ENCODE data around the gene FAM117A. TPM values are rescaled to one million over a fixed set of nuclear protein-coding genes. Genes with fewer than 3 reads are reported as not detected.
A peak's percentile ranks its signal among the peaks of the same experiment; 100 is the strongest.
"Not testable (repeated sequence)": the region's sequence is repeated elsewhere in the genome, so short reads cannot be mapped to it uniquely, and the experiment has no call there.

Gene FAM117A
- total and polyA plus RNA-seq, 12 donors = 4.6 to 16.3 (median 10.3) TPM

GRCh38 chr17:49759203-49759602 is 4.7 kb downstream of the FAM117A start:
- no peak for DNase-seq
- TF ChIP-seq CTCF (IDR thresholded peaks at IDR 0.05) (no peak), POLR2A (IDR thresholded peaks at IDR 0.05) (no peak)
- no peak overlapping the region for H3K4me3 ChIP-seq
- no peaks in the 10 kb centered on the region for H3K36me3 ChIP-seq (replicated peaks in 1 of 2)
- H3K27me3 ChIP-seq = no peaks in the 10 kb centered on the region
- 75 to 80% (median 77%) methylated on average over 3 of the region's 3 CpGs for WGBS, 4 donors
- H3K27ac ChIP-seq = no peak overlapping the region
- H3K9me3 ChIP-seq (replicated peaks in 1 of 3) = no peaks in the 10 kb centered on the region
- intact Hi-C loops (cut with DNase I) = no loop called here
- peaks cover 0 to 3% of the 10 kb centered on the region in 2 donors for H3K4me1 ChIP-seq (replicated peaks in 1 of 2)

- WGBS, 4 donors = 81 to 96% (median 92%) methylated on average over 8 of the region's 8 CpGs
- H3K27ac ChIP-seq; intact Hi-C loops (cut with DNase I); DNase-seq; H3K4me3 ChIP-seq; H3K36me3 ChIP-seq (replicated peaks in 1 of 2); H3K27me3 ChIP-seq; H3K4me1 ChIP-seq (replicated peaks in 1 of 2); H3K9me3 ChIP-seq (replicated peaks in 1 of 3): not testable (repeated sequence)
Observed at GRCh38 chr17:49758464-49759010, 5.4 kb downstream of the FAM117A start.

- TF ChIP-seq POLR2A (IDR thresholded peaks at IDR 0.05) (no peak), CTCF (IDR thresholded peaks at IDR 0.05) (no peak)
- Histone ChIP-seq H3K9me3 (replicated peaks in 1 of 3) (no peaks in the 10 kb centered on the region), H3K36me3 (replicated peaks in 1 of 2) (no peaks in the 10 kb centered on the region), H3K4me1 (replicated peaks in 1 of 2) (no peaks in the 10 kb centered on the region), H3K27me3 (no peaks in the 10 kb centered on the region), H3K27ac (peak overlapping the region in 2 of 5 donors; percentile 17 to 21), H3K4me3 (no peak overlapping the region)
- 74 to 82% (median 77%) methylated on average over 6 of the region's 6 CpGs for WGBS, 4 donors
- intact Hi-C loops (cut with DNase I) = no loop called here
- DNase-seq = no peak
Observed at GRCh38 chr17:49757151-49757777, 6.7 kb downstream of the FAM117A start.

- H3K27me3 ChIP-seq = no peaks in the 10 kb centered on the region
- H3K4me1 ChIP-seq (replicated peaks in 1 of 2) = no peaks in the 10 kb centered on the region
- 87 to 95% (median 92%) methylated on average over 8 to 9 of the region's 9 CpGs for WGBS, 4 donors
- no peak overlapping the region for H3K4me3 ChIP-seq
- DNase-seq = no peak
- intact Hi-C loops (cut with DNase I) = no loop called here
- no peaks in the 10 kb centered on the region for H3K9me3 ChIP-seq (replicated peaks in 1 of 3)
- H3K27ac ChIP-seq = peak overlapping the region in 2 of 5 donors; percentile 17 to 21
- H3K36me3 ChIP-seq (replicated peaks in 1 of 2) = no peaks in the 10 kb centered on the region
- TF ChIP-seq CTCF (IDR thresholded peaks at IDR 0.05) (no peak), POLR2A (IDR thresholded peaks at IDR 0.05) (no peak)
Observed at GRCh38 chr17:49756323-49757150, 7.4 kb downstream of the FAM117A start.

All from adrenal gland (tissue), 12 donors.